GM23338 (cell line): ENCODE results near the gene C17orf50.

Source experiments
- EZH2 ChIP-seq: fragments of 200-600 bp; sonication (generic); IDR thresholded peaks from one replicate; pipeline ENCODE4 v1.8.0; 2017; ENCODE audit warnings: antibody characterized with exemption, mild to moderate bottlenecking, low read depth; ENCODE audit not compliant: unreplicated experiment
- EZH2phosphoT487 ChIP-seq: fragments of 200-600 bp; sonication (generic); IDR thresholded peaks from one replicate; pipeline ENCODE4 v1.8.1; 2018; ENCODE audit warnings: antibody characterized with exemption; ENCODE audit not compliant: unreplicated experiment
- JUNB ChIP-seq: IDR thresholded peaks from one replicate; pipeline ENCODE4 v1.6.1; 2016; ENCODE audit warnings: antibody characterized with exemption; ENCODE audit not compliant: unreplicated experiment
- POLR2AphosphoS5 ChIP-seq: IDR thresholded peaks from 2 replicates; pipeline ENCODE4 v1.6.1; 2016; ENCODE audit warnings: antibody characterized with exemption, low read depth
- ZNF331 ChIP-seq: fragments of 250-450 bp; sonication (Bioruptor Pico); IDR thresholded peaks from 2 replicates; pipeline ENCODE4 v1.5.0; 2020; ENCODE audit warnings: low read depth, mild to moderate bottlenecking, moderate library complexity
- TF ChIP-seq, protein P1 (sequence below), 2 experiments: fragments of 200-600 bp in 1 of 2; sonication (generic) in 1 of 2; conservative IDR thresholded peaks; 2 replicates each; pipeline versions ENCODE4 v1.5.1 to v1.6.1; 2016 to 2017; ENCODE audit warnings: antibody characterized with exemption in 2 of 2, low read depth in 2 of 2, mild to moderate bottlenecking in 2 of 2, moderate library complexity in 1 of 2
- TF ChIP-seq, protein P2 (sequence below): IDR thresholded peaks from one replicate; pipeline ENCODE4 v1.6.1; 2018; ENCODE audit warnings: antibody characterized with exemption; ENCODE audit not compliant: unreplicated experiment

- TF ChIP-seq, protein P1, sequence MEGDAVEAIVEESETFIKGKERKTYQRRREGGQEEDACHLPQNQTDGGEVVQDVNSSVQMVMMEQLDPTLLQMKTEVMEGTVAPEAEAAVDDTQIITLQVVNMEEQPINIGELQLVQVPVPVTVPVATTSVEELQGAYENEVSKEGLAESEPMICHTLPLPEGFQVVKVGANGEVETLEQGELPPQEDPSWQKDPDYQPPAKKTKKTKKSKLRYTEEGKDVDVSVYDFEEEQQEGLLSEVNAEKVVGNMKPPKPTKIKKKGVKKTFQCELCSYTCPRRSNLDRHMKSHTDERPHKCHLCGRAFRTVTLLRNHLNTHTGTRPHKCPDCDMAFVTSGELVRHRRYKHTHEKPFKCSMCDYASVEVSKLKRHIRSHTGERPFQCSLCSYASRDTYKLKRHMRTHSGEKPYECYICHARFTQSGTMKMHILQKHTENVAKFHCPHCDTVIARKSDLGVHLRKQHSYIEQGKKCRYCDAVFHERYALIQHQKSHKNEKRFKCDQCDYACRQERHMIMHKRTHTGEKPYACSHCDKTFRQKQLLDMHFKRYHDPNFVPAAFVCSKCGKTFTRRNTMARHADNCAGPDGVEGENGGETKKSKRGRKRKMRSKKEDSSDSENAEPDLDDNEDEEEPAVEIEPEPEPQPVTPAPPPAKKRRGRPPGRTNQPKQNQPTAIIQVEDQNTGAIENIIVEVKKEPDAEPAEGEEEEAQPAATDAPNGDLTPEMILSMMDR (conservative IDR thresholded peaks at IDR 0.05; ENCODE audit: low read depth in 2 of 2), result no peak
- TF ChIP-seq EZH2 (no peak), POLR2AphosphoS5 (no peak), JUNB (no peak), ZNF331 (CRISPR knock-in tag) (no peak), EZH2phosphoT487 (no peak)
- TF ChIP-seq, protein P2, sequence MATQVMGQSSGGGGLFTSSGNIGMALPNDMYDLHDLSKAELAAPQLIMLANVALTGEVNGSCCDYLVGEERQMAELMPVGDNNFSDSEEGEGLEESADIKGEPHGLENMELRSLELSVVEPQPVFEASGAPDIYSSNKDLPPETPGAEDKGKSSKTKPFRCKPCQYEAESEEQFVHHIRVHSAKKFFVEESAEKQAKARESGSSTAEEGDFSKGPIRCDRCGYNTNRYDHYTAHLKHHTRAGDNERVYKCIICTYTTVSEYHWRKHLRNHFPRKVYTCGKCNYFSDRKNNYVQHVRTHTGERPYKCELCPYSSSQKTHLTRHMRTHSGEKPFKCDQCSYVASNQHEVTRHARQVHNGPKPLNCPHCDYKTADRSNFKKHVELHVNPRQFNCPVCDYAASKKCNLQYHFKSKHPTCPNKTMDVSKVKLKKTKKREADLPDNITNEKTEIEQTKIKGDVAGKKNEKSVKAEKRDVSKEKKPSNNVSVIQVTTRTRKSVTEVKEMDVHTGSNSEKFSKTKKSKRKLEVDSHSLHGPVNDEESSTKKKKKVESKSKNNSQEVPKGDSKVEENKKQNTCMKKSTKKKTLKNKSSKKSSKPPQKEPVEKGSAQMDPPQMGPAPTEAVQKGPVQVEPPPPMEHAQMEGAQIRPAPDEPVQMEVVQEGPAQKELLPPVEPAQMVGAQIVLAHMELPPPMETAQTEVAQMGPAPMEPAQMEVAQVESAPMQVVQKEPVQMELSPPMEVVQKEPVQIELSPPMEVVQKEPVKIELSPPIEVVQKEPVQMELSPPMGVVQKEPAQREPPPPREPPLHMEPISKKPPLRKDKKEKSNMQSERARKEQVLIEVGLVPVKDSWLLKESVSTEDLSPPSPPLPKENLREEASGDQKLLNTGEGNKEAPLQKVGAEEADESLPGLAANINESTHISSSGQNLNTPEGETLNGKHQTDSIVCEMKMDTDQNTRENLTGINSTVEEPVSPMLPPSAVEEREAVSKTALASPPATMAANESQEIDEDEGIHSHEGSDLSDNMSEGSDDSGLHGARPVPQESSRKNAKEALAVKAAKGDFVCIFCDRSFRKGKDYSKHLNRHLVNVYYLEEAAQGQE, result no peak
Measured at GRCh38 chr17:35717475-35717874, 43.2 kb upstream of the C17orf50 start.
